ENCODE results near the gene URB1. TPM values are rescaled to one million over a fixed set of nuclear protein-coding genes. Genes with fewer than 3 reads are reported as not detected.

Gene URB1
- total RNA-seq (2021; ENCODE audit: unreplicated experiment) (18.1 TPM), Bru-seq, nascent RNA (percentile 82 among the genes with signal in this experiment), BruChase-seq, experiment 1, labeled RNA remaining after a 2-hour chase (percentile 77 among the genes with signal in this experiment), BruChase-seq, experiment 2, labeled RNA remaining after a 6-hour chase (percentile 78 among the genes with signal in this experiment)
- 14.6 TPM for polyA plus RNA-seq (2012; ENCODE audit: insufficient read length)
- long read RNA-seq, partial matches to known transcripts, result 50 of 62 reads
- long read RNA-seq, other reads (novel, unspliced or antisense), result 12 of 62 reads

GRCh38 chr21:32392880-32393676, at the start of gene URB1:
URB1 (minus strand) TSS chr21:32393012; CDS start chr21:32392910, 102 bp downstream.
- H3K27me3 ChIP-seq (ENCODE audit: control insufficient read depth, insufficient read depth, low read length), result no peaks in the 10 kb centered on the region
- POLR2A ChIA-PET, result no interaction called here
- in situ Hi-C loops (cut with HindIII; ENCODE audit: low pct_unique_long_range_greater_than_20kb, low sequenced_read_pairs), result no loop called here

GRCh38 chr21:32437729-32438128, 44.9 kb upstream of the URB1 start:
- CTCF ChIA-PET, result no interaction called here
- no TSS peak for BruUV-seq (replicated peaks)

More at GRCh38 chr21:32392880-32393676, at the start of gene URB1:
- peaks cover 6% of the 10 kb centered on the region for H3K36me3 ChIP-seq (ENCODE audit: control insufficient read depth, insufficient read depth, low read length)
- TF ChIP-seq POLR2AphosphoS5 (IDR thresholded peaks at IDR 0.05; ENCODE audit: low read depth, low read length) (peak; percentile 80), REST (IDR thresholded peaks at IDR 0.05; ENCODE audit: insufficient read depth in 1 of 2, low read depth in 2 of 2, low read length in 1 of 2) (0 out of 4 replicates have a peak, but pooled peaks of 1 of the 2 experiments have one; percentile 11), TCF7L2 (IDR thresholded peaks at IDR 0.05; ENCODE audit: low read depth, low read length) (no peak), SIN3A (IDR thresholded peaks at IDR 0.05; ENCODE audit: borderline replicate concordance, insufficient read depth, low read depth, low read length) (peak; percentile 90)
- H3K27ac ChIP-seq (ENCODE audit: low read length), result peak within 1 kb of the TSS; percentile 89
- H3K4me1 ChIP-seq (ENCODE audit: control insufficient read depth, insufficient read depth, low read length), result peaks cover 9% of the 10 kb centered on the region
- TSS peak; percentile 99 for BruUV-seq (replicated peaks)
- H3K4me3 ChIP-seq (ENCODE audit: low read depth in 2 of 2, low read length in 2 of 2), result peak within 1 kb of the TSS; percentile 79 to 87
- CTCF ChIA-PET, result no interaction called here
- no peak for DNase-seq (ENCODE audit: low read depth, low spot score)
- peak; percentile 98 for ATAC-seq
- intact Hi-C loops (cut with micrococcal nuclease; ENCODE audit: unreplicated experiment), result no loop called here
- H3K9me3 ChIP-seq (ENCODE audit: control insufficient read depth, insufficient read depth, low read depth, low read length), result no peaks in the 10 kb centered on the region

More at GRCh38 chr21:32437729-32438128, 44.9 kb upstream of the URB1 start:
- POLR2A ChIA-PET, result interaction anchor here (0.6 kb wide), 1 partner anchor 17 kb away, joined by 3 read pairs; no protein-coding TSS in a partner anchor
- DNase-seq (ENCODE audit: low read depth, low spot score) (no peak), ATAC-seq (no peak)
- H3K9me3 ChIP-seq (ENCODE audit: control insufficient read depth, insufficient read depth, low read depth, low read length), result no peaks in the 10 kb centered on the region
- in situ Hi-C loops (cut with HindIII; ENCODE audit: low pct_unique_long_range_greater_than_20kb, low sequenced_read_pairs), result no loop called here
- no peaks in the 10 kb centered on the region for H3K27me3 ChIP-seq (ENCODE audit: control insufficient read depth, insufficient read depth, low read length)
- TF ChIP-seq SIN3A (IDR thresholded peaks at IDR 0.05; ENCODE audit: borderline replicate concordance, insufficient read depth, low read depth, low read length) (no peak), CTCF (IDR thresholded peaks at IDR 0.05) (no peak), POLR2AphosphoS5 (IDR thresholded peaks at IDR 0.05; ENCODE audit: low read depth, low read length) (no peak), TCF7L2 (IDR thresholded peaks at IDR 0.05; ENCODE audit: low read depth, low read length) (no peak), REST (IDR thresholded peaks at IDR 0.05; ENCODE audit: insufficient read depth in 1 of 2, low read depth in 2 of 2, low read length in 1 of 2) (no peak)
- H3K36me3 ChIP-seq (ENCODE audit: control insufficient read depth, insufficient read depth, low read length), result no peaks in the 10 kb centered on the region
- no peak overlapping the region for H3K27ac ChIP-seq (ENCODE audit: low read length)
- intact Hi-C loops (cut with micrococcal nuclease; ENCODE audit: unreplicated experiment), result no loop called here
- H3K4me3 ChIP-seq (ENCODE audit: low read depth in 2 of 2, low read length in 2 of 2), result no peak overlapping the region
- no peaks in the 10 kb centered on the region for H3K4me1 ChIP-seq (ENCODE audit: control insufficient read depth, insufficient read depth, low read length)
